Hematopoietic multipotent progenitor cell (in vitro differentiated cells): Measurements from ENCODE around the gene SETD4. TPM values are rescaled to one million over a fixed set of nuclear protein-coding genes. Genes with fewer than 3 reads are reported as not detected.
"Not testable (repeated sequence)": the region's sequence is repeated elsewhere in the genome, so short reads cannot be mapped to it uniquely, and the experiment has no call there.

Source experiments
- DNase-seq, 3 donors: peaks; one replicate each; pipeline ENCODE4 v3.0.0-alpha.2; 2011 to 2015; ENCODE audit warnings: low read depth in 2 of 3, low spot score in 2 of 3
- total RNA-seq: library from RNA; depleted of rRNA; stranded (reverse); fragments of >200 nt; gene quantifications from one replicate; pipeline ENCODE4 v1.2.3, GENCODE V29; 2012

SETD4 gene
- total RNA-seq, 1 donor = 10.5 TPM

DNA sequence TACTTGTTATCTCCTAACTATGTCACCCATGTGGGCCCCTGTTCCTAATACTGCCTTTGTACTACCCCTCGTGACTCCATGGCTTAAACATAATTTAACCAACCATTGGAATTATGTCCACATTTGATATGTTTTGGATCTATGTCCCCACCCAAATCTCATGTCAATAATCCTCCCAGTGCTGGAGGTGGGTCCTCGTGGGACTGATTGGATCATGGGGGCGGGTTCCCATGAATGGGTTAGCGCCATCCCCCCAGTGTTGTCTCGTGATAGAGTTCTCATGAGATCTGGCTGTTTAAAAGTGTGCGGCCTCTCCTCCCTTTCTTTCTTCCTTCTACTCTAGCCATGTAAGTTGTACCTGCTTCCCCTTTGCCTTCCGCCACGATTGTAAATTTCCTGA lies 19.3 kb upstream of the SETD4 start:
- DNase-seq = no peak

DNA sequence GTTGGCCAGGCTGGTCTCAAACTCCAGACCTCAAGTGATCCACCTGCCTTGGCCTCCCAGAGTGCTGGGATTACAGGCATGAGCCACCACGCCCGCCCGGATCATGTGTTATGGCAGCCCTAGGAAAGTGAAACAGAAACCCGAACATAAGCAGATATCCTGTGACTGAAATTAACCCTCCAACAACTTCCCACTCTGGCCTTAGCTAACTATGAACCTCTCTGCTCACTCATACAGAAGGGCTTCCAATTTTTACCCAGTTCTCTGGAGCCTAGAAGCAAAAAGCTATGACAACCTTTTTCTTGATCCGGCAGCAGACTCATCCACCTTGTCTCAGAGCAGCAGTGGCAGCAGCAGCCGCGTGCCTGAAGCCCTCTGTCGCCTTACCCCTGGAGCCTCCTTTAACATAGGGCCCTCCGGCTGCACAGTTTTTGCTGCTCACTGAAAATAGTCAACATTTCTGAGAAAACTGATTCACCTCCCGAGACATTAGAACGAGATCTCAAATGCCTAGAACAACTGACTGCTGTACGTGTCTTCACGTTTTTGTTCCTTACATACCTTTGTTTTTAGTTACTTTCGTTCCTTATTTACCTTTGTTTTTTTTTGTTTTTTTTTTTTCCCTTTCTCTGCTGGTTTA lies 18.8 kb upstream of the SETD4 start:
- peak; percentile 6 to 69 (median 51) for DNase-seq

DNA sequence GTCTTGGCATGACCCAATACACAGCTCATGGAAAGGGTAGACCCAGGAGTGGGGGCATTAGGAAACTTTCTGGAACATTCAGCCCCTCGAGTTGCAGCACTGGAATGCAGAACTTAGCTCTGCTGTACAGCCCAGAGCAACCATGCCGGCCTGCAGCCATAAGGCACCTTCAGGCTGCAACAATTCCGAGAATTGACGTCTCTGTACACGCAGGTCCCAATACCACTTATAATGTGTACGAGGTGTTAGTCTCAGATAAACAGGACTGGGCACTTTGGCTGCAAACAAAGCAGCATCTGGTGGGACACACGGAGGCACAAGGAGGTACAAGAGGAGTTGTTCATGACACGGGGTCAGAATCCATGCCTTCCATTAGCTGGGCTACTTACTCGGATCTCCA lies 17.4 kb upstream of the SETD4 start:
- DNase-seq = no peak

DNA sequence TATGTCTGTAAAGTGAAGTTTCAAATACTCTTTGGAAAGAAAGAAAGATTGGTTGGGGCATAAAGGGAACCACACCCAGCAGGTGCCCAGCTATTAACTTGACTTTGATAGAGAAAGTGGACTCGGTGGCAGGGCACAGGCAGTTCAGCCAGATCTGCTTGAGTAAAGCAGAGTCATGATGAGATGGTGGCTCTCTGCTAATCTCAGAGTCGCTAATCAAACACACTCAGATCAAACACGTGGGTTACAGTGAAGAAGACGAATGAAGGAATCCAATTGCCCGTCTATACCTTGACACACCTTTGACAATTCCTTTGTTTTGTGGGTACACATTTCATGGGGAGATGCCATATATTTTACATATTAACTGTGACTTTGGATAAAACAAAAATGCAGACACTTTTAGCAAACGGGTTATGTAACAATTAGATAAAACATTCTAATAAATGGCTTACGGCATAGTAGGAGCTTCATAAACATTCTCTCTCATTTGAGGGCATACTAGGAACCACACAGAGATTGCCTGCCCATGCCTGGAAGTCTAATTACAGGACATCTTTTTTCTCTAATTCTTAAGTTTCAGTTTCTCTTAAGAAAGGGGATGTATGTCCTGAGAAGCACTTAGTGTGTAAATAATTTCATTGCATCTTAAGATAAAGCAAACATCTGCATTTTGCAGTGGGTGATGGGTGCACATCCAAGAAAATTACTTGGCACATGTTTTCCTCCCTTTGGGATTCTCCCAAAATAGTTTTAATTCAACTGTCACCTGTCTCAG lies 16.7 kb upstream of the SETD4 start:
- peak in 1 of 3 donors; percentile 26 for DNase-seq

DNA sequence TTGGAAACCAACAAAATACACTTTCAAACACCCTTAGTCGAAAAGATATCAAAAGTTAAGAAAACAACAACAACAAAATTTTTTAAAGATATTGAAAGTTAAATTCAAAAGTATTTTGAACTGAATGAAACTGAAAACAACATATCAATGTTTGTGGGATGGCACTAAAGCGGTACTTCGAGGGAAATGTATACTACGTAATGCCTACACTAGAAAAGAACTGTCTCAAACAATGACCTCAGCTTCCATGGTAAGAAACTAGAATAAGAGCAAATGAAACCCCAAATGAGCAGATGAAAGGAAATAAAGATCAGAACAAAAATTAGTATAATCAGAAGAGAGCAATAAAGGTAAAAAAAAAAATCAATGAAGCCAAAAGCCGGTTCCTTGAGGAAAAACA lies 15.6 kb upstream of the SETD4 start:
- DNase-seq = no peak

DNA sequence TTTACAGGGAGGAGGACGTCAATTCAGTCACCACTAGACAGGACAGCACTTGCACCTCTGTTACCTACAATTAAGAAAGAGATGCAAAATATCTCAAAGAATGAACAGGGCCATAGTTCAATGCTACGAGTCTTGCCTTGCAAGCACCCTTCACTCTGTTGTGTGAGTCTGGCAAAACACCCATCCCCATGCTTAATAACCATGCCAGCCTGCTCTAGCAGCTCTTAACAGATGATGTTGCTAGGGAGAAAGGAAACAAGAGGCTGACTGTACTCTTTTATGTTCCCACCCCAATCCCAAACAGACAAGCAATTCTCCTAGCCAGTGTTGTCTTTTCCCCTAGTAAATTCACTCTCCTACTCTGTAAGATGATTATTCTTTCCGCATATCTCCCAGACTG lies 14.8 kb upstream of the SETD4 start:
- DNase-seq = no peak

DNA sequence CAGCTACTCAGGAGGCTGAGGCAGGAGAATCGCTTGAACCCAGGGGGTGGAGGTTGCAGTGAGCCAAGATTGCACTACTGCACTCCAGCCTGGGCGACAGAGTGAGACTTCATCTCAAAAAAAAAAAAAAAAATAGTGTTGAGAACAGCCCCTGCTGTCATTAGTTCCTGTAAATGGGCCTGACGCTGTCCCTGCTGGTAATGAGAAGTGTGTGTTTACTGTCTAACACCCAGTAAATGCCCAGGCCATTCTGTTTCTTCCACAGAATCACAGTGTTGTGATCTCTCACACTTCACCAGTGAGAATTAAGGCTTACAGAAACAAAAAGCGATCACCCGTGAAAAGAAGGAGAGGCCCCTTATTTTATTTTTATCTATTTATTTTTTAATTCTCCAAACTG lies 13.6 kb upstream of the SETD4 start:
- not testable (repeated sequence) for DNase-seq

DNA sequence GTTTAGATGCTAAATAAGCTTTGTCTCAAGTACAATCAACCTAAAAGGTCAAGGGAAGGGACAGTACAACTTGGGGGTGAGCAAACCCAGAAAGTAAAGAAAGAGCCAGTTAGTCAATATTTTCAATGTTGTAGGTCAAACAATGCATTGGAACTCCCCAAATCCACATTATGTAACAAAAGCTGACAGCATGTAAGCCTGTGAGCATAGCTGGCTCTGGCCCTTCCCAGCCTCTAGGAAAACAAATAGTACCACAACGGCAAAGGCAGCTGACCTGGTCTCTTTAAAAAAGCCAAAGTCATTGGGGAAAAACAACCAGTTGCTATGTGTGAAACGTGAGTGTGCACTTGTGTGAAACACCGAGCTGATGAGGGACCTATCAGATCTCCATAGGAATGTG lies 12.9 kb upstream of the SETD4 start:
- no peak for DNase-seq

DNA sequence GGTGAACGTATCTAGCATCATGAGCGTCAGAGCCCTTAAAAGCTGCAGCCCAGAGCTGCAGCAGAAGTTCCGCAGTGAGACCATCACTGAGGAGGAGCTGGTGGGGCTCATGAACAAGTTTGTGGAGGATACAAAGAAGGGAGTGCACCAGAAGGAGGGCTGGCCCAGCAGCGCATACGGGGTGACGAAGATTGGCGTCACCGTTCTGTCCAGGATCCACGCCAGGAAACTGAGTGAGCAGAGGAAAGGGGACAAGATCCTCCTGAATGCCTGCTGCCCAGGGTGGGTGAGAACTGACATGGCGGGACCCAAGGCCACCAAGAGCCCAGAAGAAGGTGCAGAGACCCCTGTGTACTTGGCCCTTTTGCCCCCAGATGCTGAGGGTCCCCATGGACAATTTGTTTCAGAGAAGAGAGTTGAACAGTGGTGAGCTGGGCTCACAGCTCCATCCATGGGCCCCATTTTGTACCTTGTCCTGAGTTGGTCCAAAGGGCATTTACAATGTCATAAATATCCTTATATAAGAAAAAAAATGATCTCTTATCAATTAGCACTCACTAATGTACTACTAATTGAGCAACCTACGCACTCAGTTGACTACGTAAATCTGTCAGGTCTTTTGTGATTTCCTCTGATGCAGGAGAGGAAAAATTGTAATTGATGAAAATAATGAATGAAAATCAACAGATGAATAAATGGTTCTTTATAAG lies 12.3 kb upstream of the SETD4 start:
- no peak for DNase-seq

DNA sequence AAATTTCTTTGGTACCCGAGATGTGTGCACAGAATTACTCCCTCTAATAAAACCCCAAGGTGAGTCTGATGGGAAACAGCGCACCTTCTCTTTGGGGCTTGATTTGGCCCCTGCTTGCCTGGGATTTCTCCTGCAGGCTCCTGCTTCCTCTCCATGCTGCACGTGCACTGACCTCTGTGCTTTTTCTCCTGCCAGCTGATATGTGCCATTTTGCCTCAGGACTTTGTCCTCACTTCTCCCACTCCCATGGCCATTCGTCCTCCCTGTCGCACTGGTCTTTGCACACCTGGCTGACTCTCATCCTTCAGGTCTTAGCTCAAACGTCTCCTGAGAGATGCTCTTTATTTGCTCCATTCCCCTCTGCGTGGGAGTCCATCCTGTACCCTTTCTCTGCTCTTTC lies 10.7 kb upstream of the SETD4 start:
- DNase-seq = no peak

DNA sequence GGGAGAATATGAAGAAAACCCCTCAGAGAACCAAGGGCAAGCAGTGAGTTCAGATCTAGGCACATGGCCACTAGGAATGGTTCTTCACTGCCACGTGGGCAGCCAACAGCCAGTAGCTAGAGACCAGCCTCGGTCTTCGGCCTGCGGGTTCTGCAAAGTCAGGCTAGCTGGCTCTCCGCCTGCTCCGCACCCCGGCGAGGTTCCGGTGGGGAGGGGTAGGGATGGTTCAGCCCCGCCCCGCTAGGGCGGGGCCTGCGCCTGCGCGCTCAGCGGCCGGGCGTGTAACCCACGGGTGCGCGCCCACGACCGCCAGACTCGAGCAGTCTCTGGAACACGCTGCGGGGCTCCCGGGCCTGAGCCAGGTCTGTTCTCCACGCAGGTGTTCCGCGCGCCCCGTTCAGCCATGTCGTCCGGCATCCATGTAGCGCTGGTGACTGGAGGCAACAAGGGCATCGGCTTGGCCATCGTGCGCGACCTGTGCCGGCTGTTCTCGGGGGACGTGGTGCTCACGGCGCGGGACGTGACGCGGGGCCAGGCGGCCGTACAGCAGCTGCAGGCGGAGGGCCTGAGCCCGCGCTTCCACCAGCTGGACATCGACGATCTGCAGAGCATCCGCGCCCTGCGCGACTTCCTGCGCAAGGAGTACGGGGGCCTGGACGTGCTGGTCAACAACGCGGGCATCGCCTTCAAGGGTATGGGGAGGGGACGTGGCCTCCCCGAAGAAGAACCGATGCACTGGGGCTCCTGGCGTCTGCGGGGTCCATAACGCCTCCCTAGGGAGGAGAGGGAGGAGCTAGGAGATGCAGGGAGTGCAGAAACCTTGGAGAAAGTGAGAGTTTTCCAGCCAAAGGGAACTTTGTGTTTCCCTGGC lies 9.6 kb upstream of the SETD4 start, which contains the start of gene CBR1:
CBR1 (plus strand) TSS at position 312 of the 871 bp plus-strand sequence; CDS start at position 404, 92 bp downstream.
- peak; percentile 77 to 89 (median 82) for DNase-seq

DNA sequence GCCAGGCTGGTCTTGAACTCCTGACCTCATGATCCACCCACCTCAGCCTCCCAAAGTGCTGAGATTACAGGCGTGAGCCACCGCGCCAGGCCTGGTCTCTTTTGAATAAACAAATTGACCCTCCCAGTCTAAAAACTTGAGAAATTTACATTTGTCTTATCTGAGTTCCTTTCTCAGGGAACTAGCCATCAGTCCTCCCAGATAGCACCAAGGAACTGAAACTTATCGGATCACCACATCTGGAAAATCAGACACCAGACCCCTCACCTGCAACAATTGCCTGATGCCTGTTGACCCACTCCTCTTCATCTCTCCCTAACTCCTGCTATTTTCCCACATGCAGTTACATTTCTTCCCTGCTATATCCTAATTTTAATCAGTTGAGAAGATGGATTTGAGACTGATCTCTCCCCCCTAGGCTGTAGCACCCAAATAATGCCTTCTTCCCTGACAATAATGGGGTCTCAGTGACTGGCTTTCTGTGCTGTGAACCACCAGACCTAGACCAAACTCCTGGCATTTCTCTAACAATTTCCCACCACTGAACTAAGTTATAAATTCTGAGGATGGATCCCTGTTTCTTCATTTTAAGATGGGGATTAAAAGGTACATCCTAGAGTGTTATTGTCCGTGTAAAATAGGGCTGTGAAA lies 8.5 kb upstream of the SETD4 start:
- no peak for DNase-seq

DNA sequence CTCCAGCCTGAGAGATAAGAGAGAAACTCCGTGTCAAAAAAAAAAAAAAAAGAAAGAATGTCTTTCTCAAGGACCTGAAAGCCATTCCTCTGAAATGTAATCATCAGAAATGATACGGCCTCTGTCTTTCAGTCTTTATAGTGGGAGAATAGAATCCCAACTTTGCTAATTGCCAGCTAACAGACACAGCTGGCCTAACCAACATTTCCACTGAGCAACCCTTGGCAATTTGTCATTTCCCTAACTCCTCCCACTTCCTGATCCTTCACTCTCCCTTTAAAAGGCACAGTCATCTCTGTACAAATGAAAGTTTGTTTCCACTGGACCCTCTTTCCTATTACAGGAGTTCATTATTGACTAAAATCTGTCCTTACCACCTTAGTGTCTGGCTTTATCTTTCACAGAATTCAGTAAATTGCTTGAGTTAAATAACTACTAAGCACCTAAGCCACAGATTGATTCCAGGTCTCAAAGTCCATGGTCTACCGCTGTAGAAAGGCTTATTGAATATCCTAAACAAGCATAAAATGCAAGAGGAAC lies 5.2 kb upstream of the SETD4 start:
- DNase-seq = peak in 2 of 3 donors; percentile 28 to 66

DNA sequence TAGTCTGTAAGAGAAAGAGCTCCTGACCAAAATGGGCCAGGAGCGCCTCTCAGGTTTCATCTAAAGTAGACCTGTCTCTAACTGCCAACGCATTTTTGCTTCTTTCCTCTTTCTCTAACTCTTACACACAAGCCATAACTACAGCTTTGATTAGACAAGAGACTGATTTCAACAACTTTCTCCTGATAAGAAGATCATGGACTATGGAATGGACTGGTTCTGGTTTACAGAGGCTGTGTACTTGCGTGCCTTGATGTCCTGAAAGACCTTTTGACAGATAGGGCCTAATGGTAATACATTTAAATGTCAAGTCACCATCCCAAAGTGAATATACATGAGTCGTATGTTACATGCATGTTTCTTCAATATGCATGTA lies 3.7 kb upstream of the SETD4 start:
- DNase-seq = no peak

DNA sequence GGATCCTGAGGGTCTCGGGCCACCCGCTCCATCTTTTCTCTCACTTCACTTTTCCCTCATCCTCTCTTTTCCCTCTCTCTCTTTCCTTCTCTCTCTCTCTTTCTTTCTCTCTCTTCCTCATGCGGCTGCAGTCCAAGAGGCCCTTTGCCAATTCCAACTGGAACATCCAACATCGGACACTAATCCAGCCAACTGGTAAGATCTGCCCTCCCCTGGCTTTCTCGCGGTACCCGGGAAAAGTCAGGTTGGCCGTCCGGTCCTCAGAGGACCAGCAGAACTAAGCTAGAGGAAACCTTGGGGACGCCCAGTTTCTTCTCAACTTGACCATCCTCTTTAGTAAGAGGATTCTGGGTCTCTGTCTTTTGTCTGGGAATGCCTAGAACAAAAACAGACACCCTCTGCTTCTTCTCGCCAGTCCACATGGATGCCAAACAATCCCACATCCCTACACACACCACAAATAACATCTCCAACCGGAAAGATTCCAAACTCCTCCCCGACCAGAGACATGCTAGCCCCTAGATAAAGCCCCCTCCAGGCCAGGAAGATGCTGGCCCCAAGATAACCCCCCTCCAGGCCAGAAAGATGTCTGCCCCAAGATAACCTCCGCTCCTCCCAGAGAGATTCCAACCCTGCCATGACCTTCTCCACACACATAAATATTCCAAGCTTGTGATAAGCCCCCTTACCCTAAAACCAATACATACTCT lies 3.2 kb upstream of the SETD4 start:
- DNase-seq = no peak

DNA sequence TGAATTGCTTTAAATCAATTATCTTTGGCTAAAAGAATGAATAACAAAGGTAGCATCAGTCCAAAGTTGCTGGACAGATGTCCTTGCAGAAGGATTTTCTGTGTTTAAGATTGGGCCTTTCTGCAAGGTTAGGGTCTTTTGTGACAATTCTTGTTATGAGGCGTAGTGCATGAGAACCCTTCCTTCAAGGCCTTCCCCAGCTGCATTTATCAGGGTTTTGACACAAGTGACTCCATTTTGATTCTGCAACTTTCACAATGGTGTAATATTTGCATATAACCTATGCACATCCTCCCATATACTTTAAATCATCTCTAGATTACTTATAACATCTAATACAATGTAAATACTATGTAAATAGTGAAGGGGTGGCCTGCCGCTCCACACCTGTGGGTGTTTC lies 1.1 kb upstream of the SETD4 start:
- DNase-seq = no peak

DNA sequence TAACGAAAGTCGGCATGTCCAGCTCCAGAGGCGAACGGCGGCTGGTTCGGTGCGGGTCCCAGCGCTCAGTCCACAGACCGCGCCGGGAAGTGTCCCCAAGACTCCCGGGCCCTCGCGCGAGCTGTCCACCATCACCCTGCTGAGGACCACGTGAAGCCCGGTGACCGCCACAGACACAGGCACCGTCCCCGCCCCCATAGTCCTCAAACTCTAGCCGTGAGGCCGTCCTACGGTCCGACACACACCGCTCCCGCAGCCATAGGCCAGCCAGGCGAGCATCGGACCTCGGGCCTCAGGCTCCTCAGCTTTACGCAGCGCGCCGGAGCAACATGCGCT lies 535 bp downstream of the SETD4 start:
- no peak for DNase-seq

DNA sequence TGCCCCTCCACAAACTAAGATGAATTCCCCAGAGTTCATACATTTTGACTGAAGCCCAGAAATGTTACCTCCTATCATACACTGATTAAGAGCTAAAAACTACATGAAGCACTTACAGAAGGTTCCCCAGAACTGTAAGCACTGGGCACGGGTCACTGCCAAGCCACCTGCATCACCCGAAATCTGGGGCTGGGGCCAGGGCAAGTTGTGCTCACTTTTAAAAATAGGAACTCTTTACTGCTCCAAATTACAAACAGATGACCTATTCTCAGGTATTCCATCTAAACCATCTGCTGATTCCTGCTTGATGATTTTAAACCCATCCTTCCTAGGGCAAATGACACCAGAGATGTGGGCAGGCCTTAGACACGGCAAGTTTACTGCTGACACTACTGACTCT lies 4.8 kb downstream of the SETD4 start:
- DNase-seq = no peak

DNA sequence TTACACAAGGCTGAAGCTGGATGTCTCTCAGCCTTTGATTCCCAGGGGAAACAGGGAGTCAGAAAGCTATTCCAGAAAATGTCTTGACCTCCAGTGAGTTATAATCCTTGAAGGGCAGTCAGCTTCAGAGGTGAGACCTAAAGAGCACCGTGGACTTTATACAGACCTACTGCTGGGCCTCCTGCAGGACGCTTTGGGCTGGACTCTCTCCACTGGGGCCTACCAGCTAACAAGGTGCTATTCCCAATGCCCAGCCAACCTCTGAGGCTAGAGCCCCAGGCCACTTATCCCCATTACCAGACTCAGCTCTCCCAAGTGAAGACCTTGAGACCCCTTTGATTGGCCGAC lies 6.6 kb downstream of the SETD4 start:
- DNase-seq = no peak
